ENCODE results near the gene SPATA22.
"Not testable (repeated sequence)": the region's sequence is repeated elsewhere in the genome, so short reads cannot be mapped to it uniquely, and the experiment has no call there.

DNA sequence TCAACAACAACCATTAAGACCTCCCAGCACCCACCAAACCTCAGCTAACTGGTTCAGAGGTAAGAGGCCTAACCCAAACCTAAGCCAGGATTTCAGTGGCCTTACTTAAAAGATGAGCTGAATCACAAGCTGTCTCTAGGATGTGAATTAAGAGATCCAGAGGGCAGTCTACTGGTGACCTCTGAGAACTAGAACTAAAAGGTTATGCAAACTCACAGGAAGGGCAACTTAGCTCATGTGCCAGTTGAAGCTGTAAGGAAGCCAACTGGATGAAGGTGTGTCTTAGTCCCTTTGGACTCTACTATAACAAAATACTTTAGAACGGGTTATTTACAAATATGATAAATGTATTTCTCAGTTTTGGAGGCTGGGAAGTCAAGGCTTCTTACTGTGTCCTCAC lies 5.3 kb downstream of the SPATA22 start:
- TF ChIP-seq EZH2 (IDR thresholded peaks at IDR 0.05; ENCODE audit: low read length): not testable (repeated sequence)
- TF ChIP-seq, protein P1, sequence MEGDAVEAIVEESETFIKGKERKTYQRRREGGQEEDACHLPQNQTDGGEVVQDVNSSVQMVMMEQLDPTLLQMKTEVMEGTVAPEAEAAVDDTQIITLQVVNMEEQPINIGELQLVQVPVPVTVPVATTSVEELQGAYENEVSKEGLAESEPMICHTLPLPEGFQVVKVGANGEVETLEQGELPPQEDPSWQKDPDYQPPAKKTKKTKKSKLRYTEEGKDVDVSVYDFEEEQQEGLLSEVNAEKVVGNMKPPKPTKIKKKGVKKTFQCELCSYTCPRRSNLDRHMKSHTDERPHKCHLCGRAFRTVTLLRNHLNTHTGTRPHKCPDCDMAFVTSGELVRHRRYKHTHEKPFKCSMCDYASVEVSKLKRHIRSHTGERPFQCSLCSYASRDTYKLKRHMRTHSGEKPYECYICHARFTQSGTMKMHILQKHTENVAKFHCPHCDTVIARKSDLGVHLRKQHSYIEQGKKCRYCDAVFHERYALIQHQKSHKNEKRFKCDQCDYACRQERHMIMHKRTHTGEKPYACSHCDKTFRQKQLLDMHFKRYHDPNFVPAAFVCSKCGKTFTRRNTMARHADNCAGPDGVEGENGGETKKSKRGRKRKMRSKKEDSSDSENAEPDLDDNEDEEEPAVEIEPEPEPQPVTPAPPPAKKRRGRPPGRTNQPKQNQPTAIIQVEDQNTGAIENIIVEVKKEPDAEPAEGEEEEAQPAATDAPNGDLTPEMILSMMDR (optimal IDR thresholded peaks at IDR 0.05 in 1 of 3, IDR thresholded peaks at IDR 0.05 in 1 of 3, conservative IDR thresholded peaks at IDR 0.05 in 1 of 3; ENCODE audit: extremely low read depth in 1 of 3, insufficient read depth in 2 of 3, low read length in 3 of 3): not testable (repeated sequence)

Data from keratinocyte (primary cell).